GM19035 (cell line): ENCODE data around the gene CUEDC1.

Source experiments
- ATAC-seq: cut with Tn5 transposase; IDR thresholded peaks from one replicate; pipeline ENCODE4 v1.9.1; 2021; ENCODE audit not compliant: unreplicated experiment

The CUEDC1 gene

GRCh38 chr17:57866319-57866718 lies 88.9 kb downstream of the CUEDC1 start:
- ATAC-seq, result no peak

GRCh38 chr17:57864273-57864672 lies 90.9 kb downstream of the CUEDC1 start:
- no peak for ATAC-seq

GRCh38 chr17:57862694-57863667 lies 92.2 kb downstream of the CUEDC1 start:
- no peak for ATAC-seq

- no peak for ATAC-seq
These were observed 93.2 kb downstream of the CUEDC1 start for GRCh38 chr17:57861790-57862693.

- no peak for ATAC-seq
These were observed 94.0 kb downstream of the CUEDC1 start for GRCh38 chr17:57861000-57861789.

- ATAC-seq, result no peak
These were observed 94.7 kb downstream of the CUEDC1 start for GRCh38 chr17:57860414-57860999.

- ATAC-seq, result no peak
These were observed 95.4 kb downstream of the CUEDC1 start for GRCh38 chr17:57859601-57860413.

- ATAC-seq, result no peak
These were observed 96.4 kb downstream of the CUEDC1 start for GRCh38 chr17:57858838-57859237.

- no peak for ATAC-seq
These were observed 98.2 kb downstream of the CUEDC1 start for GRCh38 chr17:57856792-57857620.

- ATAC-seq, result no peak
These were observed 99.7 kb downstream of the CUEDC1 start for GRCh38 chr17:57855391-57856035.

- no peak for ATAC-seq
These were observed 101.5 kb downstream of the CUEDC1 start for GRCh38 chr17:57853695-57854094.

GRCh38 chr17:57852955-57853328 lies 102.3 kb downstream of the CUEDC1 start:
- ATAC-seq, result no peak

- no peak for ATAC-seq
These were observed 102.9 kb downstream of the CUEDC1 start for GRCh38 chr17:57852092-57852954.

GRCh38 chr17:57849874-57850754 lies 105.1 kb downstream of the CUEDC1 start, which contains the start of gene MRPS23:
Gene MRPS23 (minus strand): TSS chr17:57850044. CDS start chr17:57850010, 34 bp downstream.
- ATAC-seq, result peak; percentile 98

GRCh38 chr17:57849163-57849873 lies 105.9 kb downstream of the CUEDC1 start:
- ATAC-seq, result no peak
